ENCODE measurements around the gene CCDC106.
A peak's percentile ranks its signal among the peaks of the same experiment; 100 is the strongest.

Gene CCDC106

GRCh38 chr19:55670280-55671053 lies 22.5 kb downstream of the CCDC106 start:
- TF ChIP-seq CTCF (conservative IDR thresholded peaks at IDR 0.05): no peak
- peak overlapping the region; percentile 36 for H3K27ac ChIP-seq

- peak overlapping the region; percentile 36 for H3K27ac ChIP-seq
Observed at GRCh38 chr19:55671054-55671378, 23.0 kb downstream of the CCDC106 start.

DNA sequence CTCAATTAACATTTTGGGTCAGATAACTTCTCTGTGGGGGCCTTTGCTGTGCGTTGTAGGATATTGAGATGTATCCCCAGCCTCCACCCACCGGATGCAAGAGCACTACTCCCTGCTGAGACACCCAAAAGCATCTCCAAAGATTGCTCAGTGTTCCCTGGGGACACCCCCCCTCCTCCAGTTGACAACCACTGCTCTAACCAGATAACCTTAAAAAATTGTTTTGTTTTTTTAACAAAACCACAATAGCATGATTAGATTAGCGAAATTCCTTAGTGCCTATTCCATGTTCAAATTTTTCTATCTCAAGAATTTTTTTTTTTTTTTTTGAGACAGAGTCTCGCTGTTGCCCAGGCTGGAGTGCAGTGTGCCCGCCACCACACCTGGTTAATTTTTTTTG lies 24.4 kb downstream of the CCDC106 start:
- H3K27ac ChIP-seq: peak overlapping the region; percentile 36; the same call in 1 of the 2 replicates
- TF ChIP-seq CTCF (conservative IDR thresholded peaks at IDR 0.05): no peak

More at GRCh38 chr19:55671054-55671378, 23.0 kb downstream of the CCDC106 start:
- no peak for TF ChIP-seq CTCF (conservative IDR thresholded peaks at IDR 0.05)

DNA sequence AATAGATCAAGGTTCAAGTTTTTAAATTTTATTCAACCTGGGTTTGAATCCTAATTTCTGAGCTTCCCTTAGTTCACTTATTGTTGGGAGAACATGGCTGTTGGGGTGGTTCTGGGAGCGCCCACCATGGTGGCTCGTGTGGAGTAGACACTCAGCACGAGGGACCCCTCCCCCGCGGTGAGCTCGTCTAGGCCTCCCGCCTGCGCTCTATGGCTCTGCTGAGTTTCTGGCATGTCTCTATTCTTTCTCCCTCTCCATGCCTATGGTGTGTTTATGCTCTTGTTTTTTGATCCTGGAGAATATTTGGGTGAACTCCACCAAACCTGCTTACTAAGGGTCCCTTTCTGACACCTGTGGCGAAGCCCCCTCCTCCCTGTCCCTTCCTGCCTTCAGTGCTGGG lies 25.5 kb downstream of the CCDC106 start:
- no peak for TF ChIP-seq CTCF (conservative IDR thresholded peaks at IDR 0.05)
- 0 out of 2 replicates have a peak overlapping the region, but pooled peaks have one; percentile 95 for H3K27ac ChIP-seq

DNA sequence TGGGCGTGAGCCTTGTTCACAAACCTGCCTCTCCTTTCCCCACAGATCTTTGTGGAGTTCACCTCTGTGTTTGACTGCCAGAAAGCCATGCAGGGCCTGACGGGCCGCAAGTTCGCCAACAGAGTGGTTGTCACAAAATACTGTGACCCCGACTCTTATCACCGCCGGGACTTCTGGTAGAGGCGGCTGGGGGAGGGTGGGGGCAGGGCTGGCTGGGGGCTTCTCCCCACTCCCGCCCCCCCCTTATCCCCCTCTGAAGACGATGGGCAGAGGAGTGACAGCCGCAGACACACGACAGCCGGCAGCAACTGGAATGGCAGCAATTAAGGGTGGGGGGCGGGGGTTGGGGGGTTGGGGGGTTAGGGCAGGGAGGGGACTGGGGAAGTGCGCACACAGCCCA lies 25.9 kb downstream of the CCDC106 start:
- H3K27ac ChIP-seq: peak overlapping the region; percentile 95; the same call in 1 of the 2 replicates
- no peak for TF ChIP-seq CTCF (conservative IDR thresholded peaks at IDR 0.05)

DNA sequence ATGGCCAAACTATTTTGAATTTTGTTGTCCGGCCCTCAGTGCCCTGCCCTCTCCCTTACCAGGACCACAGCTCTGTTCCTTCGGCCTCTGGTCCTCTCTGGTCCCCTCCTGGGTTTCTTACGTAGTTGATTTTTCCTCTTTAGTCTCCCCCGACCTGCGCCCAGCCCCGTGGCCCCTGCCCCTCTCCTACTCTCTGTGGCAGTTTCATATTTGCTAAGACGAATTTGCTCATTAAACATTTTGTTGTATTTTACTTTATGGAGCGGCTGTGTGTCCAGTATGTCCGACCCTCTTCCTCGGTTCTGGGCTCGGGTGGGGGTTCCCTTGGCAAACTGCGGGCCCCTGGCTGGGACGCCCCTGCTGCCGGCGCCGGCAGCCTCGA lies 26.4 kb downstream of the CCDC106 start:
- no peak for TF ChIP-seq CTCF (conservative IDR thresholded peaks at IDR 0.05)
- H3K27ac ChIP-seq: peak overlapping the region; percentile 95

DNA sequence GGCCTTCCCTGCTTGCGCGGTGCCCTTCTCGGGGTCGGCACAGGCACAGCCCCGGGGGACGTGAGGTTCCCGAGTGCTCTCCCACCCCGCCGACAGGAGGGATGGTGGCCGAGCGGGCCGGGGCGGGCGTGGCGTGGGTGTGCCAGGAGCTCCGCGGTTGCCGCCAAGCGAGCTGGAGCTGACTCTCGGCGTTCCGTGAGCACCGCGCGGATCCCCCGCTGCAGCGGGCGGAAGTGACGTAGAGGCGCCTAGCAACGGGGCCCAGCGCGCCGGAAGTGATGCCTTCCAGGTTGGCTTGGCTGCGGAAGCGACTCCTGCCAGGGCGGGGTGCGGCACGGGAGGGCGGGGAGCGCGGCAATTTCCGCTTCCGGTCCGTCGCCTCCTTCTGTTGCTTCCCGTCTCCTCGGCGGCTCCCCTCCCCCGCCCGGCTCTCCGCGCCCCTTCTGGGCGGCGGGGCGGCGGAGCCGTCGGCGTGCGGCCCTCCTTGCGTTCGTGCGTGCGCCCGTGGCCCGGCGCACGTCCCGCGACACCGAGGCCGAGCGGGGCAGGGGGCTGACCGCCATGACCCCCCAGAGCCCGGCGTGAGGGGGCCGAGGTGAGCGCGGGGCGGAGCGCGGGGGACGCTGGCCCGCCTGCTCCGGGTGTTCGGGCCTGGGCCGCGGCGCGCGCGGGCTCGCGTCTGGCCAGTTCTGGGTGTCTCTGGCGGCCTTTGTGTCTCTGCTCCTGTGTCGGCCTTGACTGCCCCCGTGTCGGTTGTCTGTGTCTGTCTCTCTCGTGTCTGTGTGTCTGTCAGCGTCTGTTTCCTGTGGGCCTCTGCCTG lies 27.0 kb downstream of the CCDC106 start, which contains the start of gene EPN1:
EPN1 (plus strand) TSS at position 386 of the 820 bp plus-strand sequence. CDS start 3,402 bp downstream, outside the sequence.
- peak within 1 kb of the TSS; percentile 95 for H3K27ac ChIP-seq
- no peak for TF ChIP-seq CTCF (conservative IDR thresholded peaks at IDR 0.05)
